ENCODE data around the gene ARID1B. TPM values are rescaled to one million over a fixed set of nuclear protein-coding genes. Genes with fewer than 3 reads are reported as not detected.

The ARID1B gene
- total RNA-seq, 2 experiments from 2014 or later, result 42.5 to 43.2 TPM

DNA sequence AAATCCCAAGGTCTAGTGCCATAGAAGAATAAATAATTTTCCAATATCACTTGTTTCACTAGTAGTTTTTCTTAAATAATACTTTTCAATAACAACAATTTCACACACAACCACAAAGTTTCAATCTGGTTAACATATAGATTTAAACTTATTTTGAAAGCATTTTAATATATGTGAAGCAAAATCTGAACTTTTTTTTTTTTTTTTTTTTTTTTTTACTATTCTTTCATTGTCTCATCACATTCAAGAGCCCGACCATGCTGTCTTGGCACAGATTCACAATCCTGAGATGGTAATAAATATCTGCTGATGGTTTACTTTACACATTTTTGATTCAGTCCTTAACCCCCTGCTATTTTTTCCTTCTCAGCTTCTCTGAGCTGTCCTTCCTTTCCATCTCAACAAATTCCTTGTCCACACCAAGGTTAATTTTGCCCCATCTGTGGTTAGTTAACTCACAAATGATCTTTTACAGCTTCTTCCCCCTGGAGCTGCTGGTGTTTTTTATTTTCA, 283.3 kb downstream of the ARID1B start:
- intact Hi-C loops (cut with micrococcal nuclease), result no loop called here
- H3K4me1 Mint-ChIP-seq (ENCODE audit: low read depth), result peaks cover 49% of the 10 kb centered on the region
- CTCF ChIA-PET, result no interaction called here

DNA sequence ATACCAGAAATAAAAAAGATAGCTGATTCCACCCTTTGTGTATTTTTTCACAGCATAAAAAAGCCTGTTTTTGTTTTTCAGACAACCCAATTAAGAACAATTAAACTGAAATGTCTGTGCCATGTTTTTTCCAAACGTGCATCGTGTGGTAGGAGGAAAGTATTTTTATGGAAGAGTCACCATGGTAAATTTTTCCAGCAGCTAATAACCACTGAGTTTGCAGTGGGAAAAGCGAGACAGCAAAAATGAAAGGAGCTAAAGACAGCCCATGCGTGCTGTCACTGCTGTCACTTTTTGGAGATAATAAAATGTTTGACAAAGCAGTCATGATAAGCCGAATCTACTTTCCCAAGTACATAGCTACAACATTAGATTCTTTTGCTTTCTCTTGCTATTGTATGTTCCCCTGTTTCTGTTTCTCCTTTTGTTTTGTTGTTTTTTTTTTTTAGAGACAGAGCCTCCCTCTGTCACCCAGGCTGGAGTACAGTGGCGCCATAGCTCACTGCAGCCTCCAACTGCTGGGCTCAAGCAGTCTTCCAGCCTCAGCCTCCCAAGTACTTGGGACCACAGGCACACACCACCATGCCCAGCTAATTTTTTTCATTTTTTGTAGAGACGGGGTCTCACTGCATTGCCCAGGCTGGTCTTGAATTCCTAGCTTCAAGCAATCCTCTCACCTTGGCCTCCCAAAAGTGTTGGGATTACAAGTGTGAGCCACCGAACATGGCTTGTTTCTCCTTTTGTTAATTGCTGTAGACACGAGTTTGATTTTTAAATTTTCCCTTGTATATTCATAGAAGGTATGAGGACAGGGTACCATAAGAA, 284.8 kb downstream of the ARID1B start:
- intact Hi-C loops (cut with micrococcal nuclease), result no loop called here
- no peak overlapping the region for H3K4me3 Mint-ChIP-seq
- no peaks in the 10 kb centered on the region for H3K9me3 Mint-ChIP-seq
- peaks cover 5% of the 10 kb centered on the region for H3K36me3 Mint-ChIP-seq (ENCODE audit: low read depth)
- CTCF ChIA-PET, result interaction anchor here (0.6 to 1.1 kb wide), 3 partner anchors 16 to 175 kb away, joined by 3 to 5 read pairs (median 3); no protein-coding TSS in a partner anchor
- no peak overlapping the region for H3K27ac Mint-ChIP-seq
- H3K27me3 Mint-ChIP-seq (ENCODE audit: low read depth), result no peaks in the 10 kb centered on the region
- DNase-seq, result no peak
- H3K4me1 Mint-ChIP-seq (ENCODE audit: low read depth), result peaks cover 47% of the 10 kb centered on the region

More for the DNA sequence above, 283.3 kb downstream of the ARID1B start:
- H3K36me3 Mint-ChIP-seq (ENCODE audit: low read depth), result peaks cover 5% of the 10 kb centered on the region
- H3K4me3 Mint-ChIP-seq, result no peak overlapping the region
- H3K9me3 Mint-ChIP-seq, result no peaks in the 10 kb centered on the region
- DNase-seq, result no peak
- no peak overlapping the region for H3K27ac Mint-ChIP-seq
- no peaks in the 10 kb centered on the region for H3K27me3 Mint-ChIP-seq (ENCODE audit: low read depth)

DNA sequence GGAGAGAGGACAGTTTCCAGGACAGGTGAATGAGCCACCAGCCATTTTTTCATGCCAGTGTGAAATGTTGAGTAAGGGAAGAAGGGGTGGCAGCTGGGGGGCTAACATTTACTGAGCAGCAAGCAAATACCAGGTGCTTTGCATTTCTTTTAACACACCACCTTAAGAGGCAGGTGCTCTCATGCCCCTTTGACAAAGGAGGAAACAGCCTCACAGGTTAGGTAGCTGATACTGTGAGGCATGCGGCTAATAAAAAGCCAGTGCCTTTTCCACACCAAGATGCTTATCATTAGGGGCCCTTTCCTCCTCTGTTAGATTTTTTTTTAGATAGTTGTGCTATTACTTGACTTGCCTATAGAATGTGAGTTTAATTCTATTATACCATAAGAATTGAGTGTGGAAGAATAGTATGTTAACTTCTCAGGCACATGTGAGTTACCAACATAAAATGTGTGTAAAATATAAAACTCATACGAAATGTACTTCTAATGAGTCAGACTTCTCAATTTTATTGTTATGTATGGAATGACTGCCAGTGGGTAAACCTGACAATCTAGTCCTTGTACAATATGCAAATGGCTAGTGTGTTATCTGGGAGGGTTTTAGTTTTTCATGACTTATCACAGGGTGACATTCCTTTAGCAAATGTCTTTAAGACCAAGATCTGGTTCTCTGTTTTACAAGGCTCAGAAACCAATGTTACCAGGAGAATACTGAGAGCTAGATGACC, 286.2 kb downstream of the ARID1B start:
- Mint-ChIP-seq H3K27me3 (ENCODE audit: low read depth) (no peaks in the 10 kb centered on the region), H3K27ac (no peak overlapping the region), H3K9me3 (no peaks in the 10 kb centered on the region), H3K36me3 (ENCODE audit: low read depth) (peaks cover 5% of the 10 kb centered on the region), H3K4me1 (ENCODE audit: low read depth) (peaks cover 55% of the 10 kb centered on the region), H3K4me3 (no peak overlapping the region)
- CTCF ChIA-PET, result interaction anchor here (0.6 to 0.7 kb wide), 2 partner anchors 9 to 64 kb away, joined by 4 to 5 read pairs; no protein-coding TSS in a partner anchor
- no peak for DNase-seq
- intact Hi-C loops (cut with micrococcal nuclease), result loop anchor here (1.0 kb wide), 1 partner anchor 9 kb away; no protein-coding TSS in a partner anchor

DNA sequence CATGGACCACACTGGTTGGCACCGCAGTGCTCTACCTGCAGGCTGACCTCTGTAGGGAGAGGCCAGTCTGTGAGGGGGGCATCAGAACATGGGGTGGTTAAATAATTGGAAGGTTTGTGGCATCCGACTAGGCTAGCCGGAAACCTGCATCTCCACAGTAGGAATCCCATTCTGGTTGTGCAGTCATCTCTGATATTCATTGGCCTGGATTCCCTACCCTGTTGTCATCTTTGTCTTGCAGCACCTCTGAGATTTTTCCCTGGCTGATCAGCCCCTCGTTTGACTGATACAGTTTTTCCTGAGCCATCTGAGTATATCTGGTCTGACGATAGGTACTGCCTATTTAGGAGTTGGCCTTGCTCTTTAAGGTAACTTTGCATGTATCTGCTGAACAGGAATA, 286.7 kb downstream of the ARID1B start:
- intact Hi-C loops (cut with micrococcal nuclease), result loop anchor here (1.0 kb wide), 1 partner anchor 10 kb away; no protein-coding TSS in a partner anchor
- H3K27ac Mint-ChIP-seq, result no peak overlapping the region
- CTCF ChIA-PET, result interaction anchor here (1.1 kb wide), 1 partner anchor 96 kb away, joined by 3 read pairs; no protein-coding TSS in a partner anchor
- DNase-seq, result no peak
- H3K4me3 Mint-ChIP-seq, result no peak overlapping the region
- H3K9me3 Mint-ChIP-seq, result no peaks in the 10 kb centered on the region
- H3K27me3 Mint-ChIP-seq (ENCODE audit: low read depth), result no peaks in the 10 kb centered on the region
- peaks cover 56% of the 10 kb centered on the region for H3K4me1 Mint-ChIP-seq (ENCODE audit: low read depth)
- H3K36me3 Mint-ChIP-seq (ENCODE audit: low read depth), result peaks cover 2% of the 10 kb centered on the region

DNA sequence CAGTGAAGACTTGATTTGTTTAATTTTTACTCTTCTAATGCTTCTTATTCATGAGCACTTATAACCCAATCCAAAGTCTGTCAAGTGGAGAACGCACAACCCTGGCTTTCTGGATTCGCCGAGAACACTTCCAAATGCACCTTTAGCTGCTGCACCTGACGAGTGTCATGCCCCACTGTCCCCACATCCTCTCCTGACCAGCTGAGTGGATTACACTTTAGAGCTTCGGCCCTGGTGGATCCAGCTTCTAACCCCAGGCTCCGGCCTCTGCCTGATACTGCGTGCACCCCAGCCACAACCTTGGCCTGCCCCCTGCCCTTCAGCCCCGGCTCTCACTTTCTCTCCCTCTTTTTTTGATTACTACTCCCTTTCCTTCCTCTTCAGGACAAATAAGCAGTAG, 287.3 kb downstream of the ARID1B start:
- intact Hi-C loops (cut with micrococcal nuclease), result no loop called here
- H3K9me3 Mint-ChIP-seq, result no peaks in the 10 kb centered on the region
- peaks cover 58% of the 10 kb centered on the region for H3K4me1 Mint-ChIP-seq (ENCODE audit: low read depth)
- H3K36me3 Mint-ChIP-seq (ENCODE audit: low read depth), result peaks cover 2% of the 10 kb centered on the region
- no peaks in the 10 kb centered on the region for H3K27me3 Mint-ChIP-seq (ENCODE audit: low read depth)
- CTCF ChIA-PET, result interaction anchor here (1.1 kb wide), 1 partner anchor 95 kb away, joined by 3 read pairs; no protein-coding TSS in a partner anchor
- no peak overlapping the region for H3K4me3 Mint-ChIP-seq
- H3K27ac Mint-ChIP-seq, result no peak overlapping the region
- no peak for DNase-seq

DNA sequence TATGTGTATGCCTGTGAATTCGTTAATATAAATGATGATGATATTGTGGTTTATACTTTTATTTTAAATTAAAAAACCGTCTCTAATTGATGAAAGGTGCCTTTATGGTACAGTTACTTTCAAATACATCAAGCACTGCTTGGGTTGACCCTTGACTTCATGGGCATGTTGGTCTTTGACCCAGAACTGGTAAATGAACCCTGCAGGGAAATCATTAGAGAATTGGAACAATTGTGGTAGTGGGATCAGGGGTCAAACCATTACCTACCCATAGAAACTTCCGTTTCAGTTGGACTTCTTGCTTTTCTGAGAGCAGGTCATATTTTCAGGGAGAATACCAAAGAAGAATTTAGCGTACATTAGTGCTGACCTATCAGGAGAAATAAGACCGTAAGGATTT, 288.2 kb downstream of the ARID1B start:
- CTCF ChIA-PET, result no interaction called here
- Mint-ChIP-seq H3K4me3 (no peak overlapping the region), H3K36me3 (ENCODE audit: low read depth) (peaks cover 2% of the 10 kb centered on the region), H3K4me1 (ENCODE audit: low read depth) (peaks cover 58% of the 10 kb centered on the region), H3K27me3 (ENCODE audit: low read depth) (no peaks in the 10 kb centered on the region), H3K9me3 (no peaks in the 10 kb centered on the region), H3K27ac (no peak overlapping the region)
- intact Hi-C loops (cut with micrococcal nuclease), result no loop called here
- DNase-seq, result no peak

DNA sequence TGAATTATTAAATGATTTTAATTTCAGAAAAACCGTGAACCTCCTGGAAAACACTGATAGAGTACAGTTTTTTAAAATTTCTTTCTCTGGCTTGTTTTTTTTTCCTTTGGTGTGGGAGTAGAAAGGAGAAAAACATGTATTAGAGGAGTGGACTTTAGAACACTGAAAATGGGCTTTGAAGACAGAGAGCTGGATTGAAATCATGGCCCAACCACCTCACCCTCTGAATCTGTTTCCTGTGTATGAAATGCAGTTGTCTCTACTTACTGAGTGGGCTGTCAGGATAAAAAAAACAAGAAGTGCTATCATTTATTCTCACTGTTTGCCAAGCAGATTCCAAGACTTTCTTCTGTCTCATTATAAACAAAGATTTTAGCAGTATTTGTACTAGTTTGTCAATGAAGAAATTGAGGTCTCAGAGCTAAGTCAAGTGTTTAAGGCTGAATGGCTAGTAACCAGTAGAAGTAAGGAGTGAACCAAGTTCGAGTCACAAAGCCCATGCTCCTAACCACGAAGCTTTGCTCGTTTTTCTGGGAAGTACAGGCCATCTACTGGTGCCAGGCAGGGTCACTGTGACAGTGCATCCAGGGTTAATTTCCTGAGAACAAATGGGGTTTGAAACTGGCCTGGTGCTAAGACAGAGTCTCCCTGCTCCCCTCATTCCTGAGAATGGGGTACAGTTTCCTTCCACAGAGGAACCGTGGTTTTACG, 289.8 kb downstream of the ARID1B start:
- Mint-ChIP-seq H3K27me3 (ENCODE audit: low read depth) (no peaks in the 10 kb centered on the region), H3K4me3 (no peak overlapping the region), H3K36me3 (ENCODE audit: low read depth) (peaks cover 2% of the 10 kb centered on the region), H3K9me3 (no peaks in the 10 kb centered on the region), H3K4me1 (ENCODE audit: low read depth) (peaks cover 51% of the 10 kb centered on the region), H3K27ac (no peak overlapping the region)
- intact Hi-C loops (cut with micrococcal nuclease), result no loop called here
- no peak for DNase-seq
- CTCF ChIA-PET, result no interaction called here

DNA sequence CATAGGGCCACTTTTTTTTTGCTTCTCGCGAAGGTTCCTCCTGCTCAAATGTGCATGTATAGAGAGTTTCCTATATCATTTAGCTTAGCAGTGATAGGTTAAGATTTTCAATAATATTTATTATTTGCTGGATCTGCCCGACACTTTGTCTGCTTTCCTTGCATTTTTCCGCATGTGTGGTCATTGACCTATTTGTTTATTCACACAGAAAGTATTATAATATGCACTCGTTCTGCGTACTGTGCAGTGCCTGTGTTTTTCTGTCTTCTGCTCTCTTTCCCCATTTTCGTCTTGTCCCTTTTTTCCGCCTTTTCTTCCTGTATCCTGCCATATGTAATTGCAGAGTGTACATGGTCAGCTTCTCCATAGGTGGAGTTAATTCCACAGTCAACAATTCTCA, 290.3 kb downstream of the ARID1B start:
- Mint-ChIP-seq H3K9me3 (no peaks in the 10 kb centered on the region), H3K36me3 (ENCODE audit: low read depth) (no peaks in the 10 kb centered on the region), H3K4me1 (ENCODE audit: low read depth) (peaks cover 50% of the 10 kb centered on the region), H3K27me3 (ENCODE audit: low read depth) (no peaks in the 10 kb centered on the region), H3K27ac (no peak overlapping the region), H3K4me3 (no peak overlapping the region)
- DNase-seq, result no peak
- CTCF ChIA-PET, result interaction anchor here (1.4 to 1.5 kb wide), 2 partner anchors 11 to 33 kb away, joined by 3 to 4 read pairs; no protein-coding TSS in a partner anchor
- intact Hi-C loops (cut with micrococcal nuclease), result no loop called here

DNA sequence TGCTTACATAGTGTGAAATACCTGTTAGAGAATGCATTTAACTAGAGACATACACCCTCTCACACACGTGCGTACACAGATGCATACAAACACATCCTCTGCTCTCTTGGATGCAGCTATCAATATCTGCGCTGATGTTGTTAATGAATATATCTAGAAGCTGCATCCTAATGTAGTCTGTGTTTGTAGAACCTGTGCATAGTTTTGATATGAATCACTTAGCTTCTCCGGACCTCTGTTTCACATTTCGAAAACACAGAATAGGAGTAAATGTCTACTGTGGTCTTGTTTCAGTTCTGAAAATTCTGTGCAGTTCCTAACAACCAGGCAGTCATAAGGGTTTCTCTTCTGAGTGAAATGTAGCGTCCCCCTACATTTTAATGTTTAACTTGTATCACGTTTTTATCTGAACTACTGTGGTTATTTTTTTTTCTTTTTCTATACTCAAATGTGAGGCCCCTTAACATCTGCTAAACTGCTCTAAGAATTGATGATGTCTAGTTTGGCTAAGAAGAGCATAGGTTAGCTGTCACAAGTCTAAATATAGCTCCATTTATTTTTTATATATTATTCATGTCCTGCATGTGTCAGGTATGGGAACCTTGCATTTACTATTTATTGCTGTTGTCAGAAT, 291.6 kb downstream of the ARID1B start:
- CTCF ChIA-PET, result interaction anchor here (0.7 to 2.3 kb wide), 7 partner anchors 10 to 563 kb away, joined by 3 to 10 read pairs (median 3); no protein-coding TSS in a partner anchor
- H3K36me3 Mint-ChIP-seq (ENCODE audit: low read depth), result no peaks in the 10 kb centered on the region
- H3K9me3 Mint-ChIP-seq, result no peaks in the 10 kb centered on the region
- H3K4me3 Mint-ChIP-seq, result no peak overlapping the region
- DNase-seq, result no peak
- peak overlapping the region; percentile 22 for H3K27ac Mint-ChIP-seq
- H3K4me1 Mint-ChIP-seq (ENCODE audit: low read depth), result peaks cover 41% of the 10 kb centered on the region
- intact Hi-C loops (cut with micrococcal nuclease), result loop anchor here (1.0 to 2.0 kb wide), 4 partner anchors 7 to 40 kb away; no protein-coding TSS in a partner anchor
- H3K27me3 Mint-ChIP-seq (ENCODE audit: low read depth), result no peaks in the 10 kb centered on the region

DNA sequence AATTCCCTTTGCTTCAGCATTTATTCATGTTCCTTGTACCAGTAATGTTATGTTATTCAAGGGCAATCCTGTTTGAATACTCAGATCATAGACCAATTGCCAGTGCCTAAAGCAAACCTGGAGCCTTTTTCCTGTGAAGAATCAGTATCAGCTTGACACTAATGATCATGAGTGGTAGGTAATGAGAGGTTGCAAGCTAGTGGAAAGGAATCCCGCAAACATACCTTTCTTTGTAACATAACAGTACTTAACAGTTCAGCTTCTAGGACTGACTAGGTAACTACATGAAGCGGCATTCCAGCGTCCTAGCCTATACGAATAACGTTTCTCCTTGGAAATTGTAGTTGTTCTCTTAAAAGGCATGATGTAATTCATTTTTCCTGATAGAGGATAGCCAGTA, 292.4 kb downstream of the ARID1B start:
- Mint-ChIP-seq H3K27ac (no peak overlapping the region), H3K9me3 (no peaks in the 10 kb centered on the region), H3K27me3 (ENCODE audit: low read depth) (no peaks in the 10 kb centered on the region), H3K4me1 (ENCODE audit: low read depth) (peaks cover 39% of the 10 kb centered on the region), H3K4me3 (no peak overlapping the region), H3K36me3 (ENCODE audit: low read depth) (peaks cover 3% of the 10 kb centered on the region)
- DNase-seq, result no peak
- intact Hi-C loops (cut with micrococcal nuclease), result loop anchor here (1.0 to 2.0 kb wide), 2 partner anchors 31 to 39 kb away; no protein-coding TSS in a partner anchor
- CTCF ChIA-PET, result interaction anchor here (0.7 to 2.3 kb wide), 3 partner anchors 12 to 115 kb away, joined by 3 to 10 read pairs (median 3); no protein-coding TSS in a partner anchor

DNA sequence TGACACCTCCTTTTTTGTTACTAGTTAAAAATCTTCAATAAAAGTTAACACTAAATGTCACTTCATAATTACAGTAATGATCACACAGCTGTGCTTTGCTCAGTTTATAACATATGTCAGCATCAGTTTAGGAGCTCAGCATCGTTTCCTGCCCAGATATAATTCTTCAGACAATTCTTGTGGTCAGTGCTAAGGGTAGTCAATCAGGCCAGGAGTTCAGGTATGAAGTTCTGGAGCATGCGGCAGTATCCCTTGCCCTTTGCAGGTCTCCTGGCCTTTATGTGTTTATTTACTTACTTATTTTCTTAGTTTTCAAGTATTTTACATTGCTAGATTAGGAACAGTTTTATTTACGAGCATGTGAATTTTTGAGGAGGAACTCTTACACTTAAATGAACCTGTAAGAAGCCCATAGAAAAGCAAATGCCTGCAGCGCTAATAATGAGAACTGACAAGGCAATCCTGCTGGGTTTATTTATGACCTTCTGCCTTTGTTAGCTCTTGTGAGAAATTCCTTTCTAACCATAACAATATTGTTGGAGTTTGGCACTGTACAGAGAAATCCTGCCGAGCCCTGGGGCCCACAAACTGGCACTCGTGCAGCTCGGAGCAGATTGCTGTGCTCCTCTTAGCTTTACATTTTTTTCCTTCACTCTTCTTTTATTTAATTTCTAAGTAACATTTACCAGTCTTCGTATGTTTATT, 293.4 kb downstream of the ARID1B start:
- H3K27me3 Mint-ChIP-seq (ENCODE audit: low read depth), result no peaks in the 10 kb centered on the region
- CTCF ChIA-PET, result interaction anchor here (0.7 to 2.3 kb wide), 2 partner anchors 16 to 33 kb away, joined by 4 to 10 read pairs; no protein-coding TSS in a partner anchor

More for the DNA sequence above, 293.4 kb downstream of the ARID1B start:
- no peaks in the 10 kb centered on the region for H3K9me3 Mint-ChIP-seq
- no peak overlapping the region for H3K27ac Mint-ChIP-seq
- no peak overlapping the region for H3K4me3 Mint-ChIP-seq
- no peak for DNase-seq
- intact Hi-C loops (cut with micrococcal nuclease), result no loop called here
- H3K36me3 Mint-ChIP-seq (ENCODE audit: low read depth), result peaks cover 3% of the 10 kb centered on the region
- peaks cover 45% of the 10 kb centered on the region for H3K4me1 Mint-ChIP-seq (ENCODE audit: low read depth)

Measured in activated naive CD4-positive, alpha-beta T cell treated with anti-CD3 and anti-CD28 coated beads for 36 hours (primary cell).